Measurements from ENCODE around the gene NUP160.

The NUP160 gene

DNA sequence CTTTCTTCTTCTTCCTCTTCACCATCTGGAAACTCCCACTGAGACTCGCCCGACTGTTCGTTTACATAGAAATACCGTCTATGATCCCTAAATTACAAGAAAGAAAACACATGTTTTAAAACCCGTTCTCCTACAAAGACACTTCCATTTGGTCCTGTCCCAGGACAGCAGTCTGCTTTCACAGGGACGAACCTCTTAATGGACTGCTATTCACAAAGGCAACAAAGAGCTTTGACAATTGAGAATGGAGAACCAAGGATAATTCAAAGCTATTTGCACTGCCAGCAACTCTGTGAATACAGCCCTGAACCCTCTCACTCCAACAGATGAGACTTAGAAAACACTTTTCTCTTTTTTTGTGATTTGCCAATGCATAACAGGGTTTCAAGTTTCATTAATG lies 116.7 kb downstream of the NUP160 start:
- Histone ChIP-seq H3K4me1 (ENCODE audit: insufficient read depth, low read length, poor library complexity, severe bottlenecking) (no peaks in the 10 kb centered on the region), H3K9me3 (ENCODE audit: insufficient read depth, low read depth, low read length) (no peaks in the 10 kb centered on the region), H3K79me2 (ENCODE audit: insufficient read depth, low read length) (no peaks in the 10 kb centered on the region), H3K9me2 (replicated peaks; ENCODE audit: low read depth, low read length) (no peaks in the 10 kb centered on the region), H2AFZ (ENCODE audit: low read length) (no peak overlapping the region), H3F3A (ENCODE audit: low read depth) (no peaks in the 10 kb centered on the region), H3K9ac (ENCODE audit: low read depth, low read length, poor library complexity, severe bottlenecking) (no peak overlapping the region), H3K4me2 (ENCODE audit: low read depth, low read length, poor library complexity, severe bottlenecking) (no peak overlapping the region), H3K36me3 (ENCODE audit: insufficient read depth, low read length) (peaks cover 95% of the 10 kb centered on the region), H4K20me1 (ENCODE audit: insufficient read depth, low read length, poor library complexity, severe bottlenecking) (no peaks in the 10 kb centered on the region), H3K27me3 (ENCODE audit: insufficient read depth, low read length, poor library complexity, severe bottlenecking) (no peaks in the 10 kb centered on the region), H3K4me3 (ENCODE audit: low read length, poor library complexity, severe bottlenecking) (no peak overlapping the region)
- no peak for TF ChIP-seq EZH2phosphoT487 (IDR thresholded peaks at IDR 0.05; ENCODE audit: borderline replicate concordance)
- TF ChIP-seq, protein P1, sequence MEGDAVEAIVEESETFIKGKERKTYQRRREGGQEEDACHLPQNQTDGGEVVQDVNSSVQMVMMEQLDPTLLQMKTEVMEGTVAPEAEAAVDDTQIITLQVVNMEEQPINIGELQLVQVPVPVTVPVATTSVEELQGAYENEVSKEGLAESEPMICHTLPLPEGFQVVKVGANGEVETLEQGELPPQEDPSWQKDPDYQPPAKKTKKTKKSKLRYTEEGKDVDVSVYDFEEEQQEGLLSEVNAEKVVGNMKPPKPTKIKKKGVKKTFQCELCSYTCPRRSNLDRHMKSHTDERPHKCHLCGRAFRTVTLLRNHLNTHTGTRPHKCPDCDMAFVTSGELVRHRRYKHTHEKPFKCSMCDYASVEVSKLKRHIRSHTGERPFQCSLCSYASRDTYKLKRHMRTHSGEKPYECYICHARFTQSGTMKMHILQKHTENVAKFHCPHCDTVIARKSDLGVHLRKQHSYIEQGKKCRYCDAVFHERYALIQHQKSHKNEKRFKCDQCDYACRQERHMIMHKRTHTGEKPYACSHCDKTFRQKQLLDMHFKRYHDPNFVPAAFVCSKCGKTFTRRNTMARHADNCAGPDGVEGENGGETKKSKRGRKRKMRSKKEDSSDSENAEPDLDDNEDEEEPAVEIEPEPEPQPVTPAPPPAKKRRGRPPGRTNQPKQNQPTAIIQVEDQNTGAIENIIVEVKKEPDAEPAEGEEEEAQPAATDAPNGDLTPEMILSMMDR (conservative IDR thresholded peaks at IDR 0.05; ENCODE audit: low read length), result no peak
